ENCODE data around the gene PGAP6.
"Not testable (repeated sequence)": the region's sequence is repeated elsewhere in the genome, so short reads cannot be mapped to it uniquely, and the experiment has no call there.

Gene PGAP6

GRCh38 chr16:378821-379182 is 3.0 kb downstream of the PGAP6 start:
- DNase-seq: no peak

GRCh38 chr16:378113-378820 is 3.5 kb downstream of the PGAP6 start:
- DNase-seq: not testable (repeated sequence)

- DNase-seq: no peak
These were observed 4.3 kb downstream of the PGAP6 start for GRCh38 chr16:377419-377951.

- no peak for DNase-seq
These were observed 4.9 kb downstream of the PGAP6 start for GRCh38 chr16:376817-377418.

GRCh38 chr16:375927-376816 is 5.6 kb downstream of the PGAP6 start:
- no peak for DNase-seq

- no peak for DNase-seq
These were observed 6.6 kb downstream of the PGAP6 start for GRCh38 chr16:375212-375611.

GRCh38 chr16:374616-374926 is 7.2 kb downstream of the PGAP6 start:
- DNase-seq: no peak

- DNase-seq: no peak
These were observed 7.7 kb downstream of the PGAP6 start for GRCh38 chr16:373848-374615.

GRCh38 chr16:373020-373598 is 8.7 kb downstream of the PGAP6 start:
- DNase-seq: no peak

GRCh38 chr16:372302-372983 is 9.3 kb downstream of the PGAP6 start:
- no peak for DNase-seq

GRCh38 chr16:371515-372301 is 10.1 kb downstream of the PGAP6 start:
- DNase-seq: no peak

- DNase-seq: no peak
These were observed 10.7 kb downstream of the PGAP6 start for GRCh38 chr16:370979-371514.

- peak; percentile 91 for DNase-seq
These were observed 11.3 kb downstream of the PGAP6 start, which contains the start of gene MRPL28 for GRCh38 chr16:370443-370842. TSS of gene MRPL28 (minus strand) at chr16:370538. CDS start at chr16:370218, 320 bp downstream.

GRCh38 chr16:369866-370436 is 11.8 kb downstream of the PGAP6 start:
- no peak for DNase-seq

GRCh38 chr16:369275-369865 is 12.4 kb downstream of the PGAP6 start:
- DNase-seq: no peak

- no peak for DNase-seq
These were observed 13.2 kb downstream of the PGAP6 start for GRCh38 chr16:368388-369158.

GRCh38 chr16:367333-367903 is 14.4 kb downstream of the PGAP6 start:
- no peak for DNase-seq

- DNase-seq: no peak
These were observed 15.3 kb downstream of the PGAP6 start for GRCh38 chr16:366476-366875.
